T-helper 1 cell (primary cell): ENCODE measurements around the gene SETD2.
"Not testable (repeated sequence)": the region's sequence is repeated elsewhere in the genome, so short reads cannot be mapped to it uniquely, and the experiment has no call there.

Experiments
- DNase-seq, 5 donors: peaks; one replicate each; pipeline ENCODE4 v3.0.0-alpha.2; 2012 to 2020

Gene SETD2

DNA sequence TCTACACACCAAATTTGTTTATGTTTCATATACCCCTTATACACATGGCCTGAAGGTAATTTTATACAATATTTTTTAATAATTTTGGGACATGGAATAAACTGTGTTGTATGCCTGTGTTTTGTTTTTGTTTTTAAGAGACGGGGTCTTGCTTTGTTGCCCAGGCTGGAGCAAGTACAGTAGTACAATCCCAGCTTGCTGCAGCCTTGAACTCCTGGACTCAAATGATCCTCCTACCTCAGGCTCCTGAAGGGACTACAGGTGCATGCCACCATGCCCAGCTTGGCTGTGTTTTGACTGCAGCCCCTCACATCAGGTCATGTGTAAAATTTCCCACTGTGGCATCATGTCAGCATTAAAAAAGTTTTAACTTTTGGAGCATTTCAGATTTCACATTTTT, 18.6 kb downstream of the SETD2 start:
- DNase-seq = no peak

DNA sequence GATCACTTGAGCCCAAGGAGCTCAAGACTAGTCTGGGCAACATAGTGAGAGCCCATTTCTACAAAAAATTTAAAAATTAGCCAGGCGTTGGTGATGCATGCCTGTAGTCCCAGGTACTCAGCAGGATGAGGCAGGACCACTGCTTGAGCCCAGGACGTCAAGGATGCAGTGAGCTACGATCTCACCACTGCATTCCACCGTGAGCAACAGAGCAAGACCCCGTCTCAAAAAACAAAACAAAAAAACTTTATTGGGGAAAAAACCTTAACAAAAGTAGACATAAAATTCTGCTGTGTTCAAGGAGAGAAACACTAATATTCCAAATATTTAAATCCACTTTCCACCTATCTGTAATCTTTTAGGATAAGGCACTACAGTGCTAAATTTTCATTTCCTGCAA, 20.8 kb downstream of the SETD2 start:
- DNase-seq = no peak

DNA sequence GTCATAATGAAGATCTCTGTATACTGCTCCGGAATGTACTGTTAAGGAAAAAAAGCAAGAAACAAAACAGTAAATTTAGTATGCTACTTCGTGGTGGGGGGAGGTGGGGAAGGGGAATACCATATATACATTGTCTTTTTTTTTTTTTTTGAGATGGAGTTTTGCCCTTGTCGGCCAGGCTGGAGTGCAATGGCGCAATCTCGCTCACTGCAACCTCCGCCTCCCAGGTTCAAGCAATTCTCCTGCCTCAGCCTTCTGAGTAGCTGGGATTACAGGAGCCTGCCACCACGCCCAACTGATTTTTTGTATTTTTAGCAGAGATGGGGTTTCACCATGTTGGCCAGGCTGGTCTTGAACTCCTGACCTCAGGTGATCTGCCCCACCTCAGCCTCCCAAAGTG, 21.4 kb downstream of the SETD2 start:
- DNase-seq = not testable (repeated sequence)

DNA sequence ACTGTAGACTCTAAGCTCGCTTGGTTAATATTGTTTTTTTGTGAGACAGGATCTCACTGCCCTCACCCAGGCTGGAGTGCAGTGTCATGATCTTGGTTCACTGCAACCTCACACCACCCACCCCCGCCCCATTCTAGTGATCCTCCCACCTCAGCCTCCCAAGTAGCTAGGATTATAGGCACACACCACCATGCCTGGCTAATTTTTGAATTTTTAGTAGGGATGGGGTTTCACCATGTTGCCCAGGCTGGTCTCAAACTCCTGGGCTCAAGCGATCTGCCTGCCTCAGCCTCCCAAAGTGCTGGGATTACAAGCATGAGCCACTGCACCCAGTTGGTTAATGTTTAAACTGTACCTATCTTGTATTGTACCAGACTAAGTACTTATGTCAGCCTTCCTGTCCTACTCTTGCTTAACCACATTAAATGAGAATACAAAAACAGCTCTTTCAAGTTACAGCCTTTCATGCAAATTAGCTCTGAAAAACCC, 22.9 kb downstream of the SETD2 start:
- peak in 1 of 5 donors; percentile 17 for DNase-seq

DNA sequence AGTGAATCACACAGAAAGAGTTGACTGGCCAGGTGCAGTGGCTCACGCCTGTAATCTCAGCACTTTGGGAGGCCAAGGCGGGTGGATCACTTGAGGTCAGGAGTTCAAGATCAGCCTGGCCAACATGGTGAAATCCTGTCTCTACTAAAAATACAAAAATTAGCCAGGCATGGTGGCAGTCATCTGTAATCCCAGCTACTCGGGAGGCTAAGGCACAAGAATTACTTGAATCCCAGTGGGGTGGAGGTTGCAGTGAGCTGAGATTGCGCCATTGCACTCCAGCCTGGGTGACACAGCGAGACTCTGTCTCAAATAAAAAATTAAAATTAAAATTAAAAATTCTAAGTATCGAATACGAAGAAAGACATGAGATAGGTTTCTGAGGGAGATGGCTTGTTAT, 23.4 kb downstream of the SETD2 start:
- not testable (repeated sequence) for DNase-seq

DNA sequence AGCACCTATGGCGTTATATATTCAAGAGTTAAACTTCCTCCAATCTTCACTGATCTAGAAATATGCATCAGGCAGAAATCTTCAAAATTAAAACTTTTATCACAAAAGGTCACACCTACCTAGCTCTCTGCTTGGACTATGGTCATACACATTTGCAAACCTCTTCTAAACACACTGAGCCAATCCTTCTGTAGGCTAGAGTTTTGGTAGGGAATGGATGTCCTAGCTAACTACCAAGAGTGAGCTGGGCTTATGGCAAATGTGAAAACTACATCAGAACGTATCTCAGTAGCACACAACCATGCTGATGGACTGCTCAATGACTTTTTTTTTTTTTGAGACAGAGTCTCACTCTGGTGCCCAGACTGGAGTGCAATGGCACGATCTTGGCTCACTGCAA, 29.6 kb downstream of the SETD2 start:
- DNase-seq = no peak

DNA sequence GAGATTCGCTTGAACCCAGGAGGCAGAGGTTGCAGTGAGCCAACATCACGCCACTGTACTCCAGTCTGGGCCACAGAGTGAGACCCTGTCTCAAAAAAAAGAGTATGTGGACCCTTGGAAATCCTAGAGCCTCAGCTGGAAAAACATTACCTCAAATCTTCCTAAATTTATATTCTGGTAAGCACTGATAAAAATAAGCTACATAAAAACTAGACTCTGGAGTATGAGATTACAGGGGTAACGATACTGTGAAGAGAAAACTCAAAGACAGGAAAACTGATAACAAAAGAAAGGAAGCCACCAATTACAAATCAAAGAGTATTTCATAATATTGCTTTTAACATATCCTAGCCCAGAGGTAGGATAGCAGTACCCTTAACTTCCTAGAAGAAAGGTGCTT, 30.3 kb downstream of the SETD2 start:
- no peak for DNase-seq

DNA sequence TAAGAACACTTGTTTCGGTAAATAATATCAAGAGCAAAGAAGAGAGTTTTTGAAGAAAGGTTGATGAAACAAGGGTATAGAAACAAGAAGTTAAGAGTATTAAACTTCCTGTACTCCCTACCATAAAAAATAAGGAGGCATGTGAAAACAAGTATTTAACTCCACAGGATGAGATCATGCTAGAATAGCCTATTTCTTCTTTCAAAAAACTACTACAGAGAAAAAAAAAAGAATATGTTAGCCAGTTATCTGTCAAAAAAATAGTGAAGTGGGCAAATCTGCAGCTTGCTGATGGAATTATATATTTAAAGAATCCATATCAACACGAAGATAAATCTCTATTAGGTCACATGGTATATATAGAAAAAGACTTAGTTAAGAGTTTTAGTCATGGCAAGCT, 33.4 kb downstream of the SETD2 start:
- DNase-seq = no peak

DNA sequence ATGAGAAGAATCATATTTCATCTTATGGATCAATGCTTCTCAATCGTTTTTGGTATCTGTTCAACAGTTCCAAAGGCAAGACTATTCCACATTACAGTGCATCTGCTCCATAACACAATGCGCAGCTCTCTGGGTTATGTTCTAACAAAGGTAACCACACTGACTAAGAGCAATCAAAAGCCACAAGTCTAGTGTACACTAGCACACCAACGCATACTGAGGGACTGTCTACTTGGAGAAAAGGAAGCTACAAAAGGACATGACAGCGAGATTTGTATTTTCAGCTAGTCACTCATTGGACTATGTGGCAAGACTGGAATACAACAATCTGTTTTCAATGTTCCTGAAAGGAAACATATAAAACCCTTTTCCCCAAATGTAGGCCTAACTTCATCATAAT, 35.8 kb downstream of the SETD2 start:
- no peak for DNase-seq

DNA sequence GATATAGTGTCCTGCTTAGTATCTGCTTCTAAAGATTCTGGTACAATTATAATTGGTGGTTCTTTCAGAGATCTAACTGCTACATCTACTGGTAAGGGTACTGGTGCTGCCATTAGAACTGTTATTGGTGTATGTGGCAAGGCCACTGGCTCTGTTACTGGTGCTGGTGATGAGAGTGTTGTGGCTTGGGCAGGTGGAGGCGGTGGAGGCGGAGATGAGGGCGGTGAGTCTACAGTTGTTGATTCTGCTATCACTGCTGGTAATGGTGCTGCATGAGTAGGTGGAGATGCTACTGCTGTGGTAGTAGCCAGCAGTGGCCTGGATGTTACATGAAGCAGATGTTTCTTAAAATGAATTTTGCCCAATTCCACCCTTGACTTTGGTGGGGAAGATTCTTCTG, 40.1 kb downstream of the SETD2 start:
- DNase-seq = no peak

DNA sequence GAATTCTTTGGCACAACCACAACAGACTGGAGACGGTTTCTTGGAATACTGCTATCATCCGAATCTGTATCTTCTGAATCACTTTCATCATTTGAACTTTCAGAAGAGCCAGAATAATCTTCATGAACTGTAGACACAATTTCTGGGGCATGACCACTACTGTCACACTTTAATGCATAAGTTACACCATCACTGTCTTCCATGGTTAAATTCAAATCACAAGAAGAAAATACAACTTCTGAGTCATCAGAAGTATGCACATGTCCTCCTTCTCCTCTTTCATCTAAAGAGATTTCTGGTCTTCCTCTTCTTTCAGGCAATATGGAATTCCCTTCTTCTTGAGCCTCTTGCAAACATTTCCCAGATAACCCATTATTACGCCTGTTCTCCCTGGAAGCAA, 42.5 kb downstream of the SETD2 start:
- no peak for DNase-seq

DNA sequence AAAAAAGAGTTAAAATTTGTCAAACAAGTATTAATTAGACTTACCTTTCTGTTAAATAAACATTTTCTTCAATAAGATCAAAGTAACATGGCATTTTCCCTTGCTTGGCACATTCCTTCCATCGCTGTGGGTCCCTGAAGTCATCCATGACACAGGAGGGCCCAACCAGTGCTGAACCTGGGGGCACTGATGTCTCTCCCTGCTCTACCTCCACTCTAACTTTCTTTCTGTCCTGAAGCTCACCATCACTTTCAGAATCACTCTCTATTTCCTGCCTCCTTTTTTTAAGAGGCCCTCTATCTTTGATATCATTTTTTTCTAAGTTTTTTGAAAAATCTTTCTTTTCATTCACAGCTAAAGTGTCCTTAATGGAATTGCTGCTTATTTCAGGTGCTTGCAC, 43.8 kb downstream of the SETD2 start:
- DNase-seq = peak in 1 of 5 donors; percentile 17

DNA sequence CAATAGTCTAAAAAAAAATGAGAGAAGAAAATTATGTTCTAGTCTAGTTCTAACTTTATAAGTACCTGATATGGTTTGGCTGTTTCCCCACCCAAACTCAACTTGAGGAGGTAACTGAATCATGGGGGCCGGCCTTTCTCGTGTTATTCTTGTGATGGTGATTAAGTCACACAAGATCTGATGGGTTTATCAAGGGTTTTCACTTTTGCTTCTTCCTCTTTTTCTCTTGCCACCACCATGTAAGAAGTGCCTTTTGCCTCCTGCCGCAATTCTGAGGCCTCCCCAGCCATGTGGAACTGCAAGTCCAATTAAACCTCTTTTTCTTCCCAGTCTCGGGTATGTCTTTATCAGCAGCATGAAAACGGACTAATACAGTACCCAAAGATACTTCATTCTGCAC, 44.5 kb downstream of the SETD2 start:
- not testable (repeated sequence) for DNase-seq

DNA sequence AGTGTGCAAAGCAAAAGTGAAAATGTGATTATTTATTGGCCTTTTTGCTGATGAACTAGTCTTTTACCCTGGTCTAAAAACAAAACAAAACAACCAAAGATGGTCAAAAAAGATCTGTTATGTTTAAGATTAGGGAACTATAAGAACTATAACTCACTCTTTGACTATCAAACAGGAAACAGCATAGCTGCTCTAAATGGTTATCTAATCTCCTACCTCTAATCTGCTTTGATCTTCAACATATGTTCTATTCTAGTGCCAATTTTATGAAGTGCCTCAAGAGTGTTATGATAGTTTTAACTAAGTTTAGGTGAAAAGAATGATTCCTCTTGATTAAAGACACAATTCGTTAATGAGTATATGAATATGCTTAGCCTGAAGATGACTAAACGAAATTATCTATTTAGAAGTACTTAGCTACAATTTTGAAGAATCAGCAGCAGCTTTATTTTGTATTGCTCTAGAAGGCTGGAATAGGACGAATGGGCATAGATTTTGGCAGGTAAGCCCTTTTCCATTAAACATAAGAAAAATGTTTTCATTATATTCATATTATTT, 46.0 kb downstream of the SETD2 start:
- DNase-seq = no peak

DNA sequence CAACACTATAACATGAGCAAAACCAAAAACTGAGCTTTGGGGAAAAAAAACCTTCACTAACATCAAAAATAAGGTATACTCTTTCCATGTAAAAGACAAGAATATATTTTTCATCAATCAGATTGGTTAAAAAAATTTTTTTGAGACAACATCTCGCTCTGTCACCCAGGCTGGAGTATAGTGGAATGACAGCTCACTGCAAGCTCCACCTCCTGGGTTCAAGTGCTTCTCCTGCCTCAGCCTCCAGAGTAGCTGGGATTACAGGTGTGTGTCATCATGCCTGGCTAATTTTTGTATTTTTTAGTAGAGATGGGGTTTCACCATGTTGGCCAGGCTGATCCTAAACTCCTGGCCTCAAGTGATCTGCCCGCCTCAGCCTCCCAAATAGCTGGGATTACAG, 48.4 kb downstream of the SETD2 start:
- DNase-seq = not testable (repeated sequence)

DNA sequence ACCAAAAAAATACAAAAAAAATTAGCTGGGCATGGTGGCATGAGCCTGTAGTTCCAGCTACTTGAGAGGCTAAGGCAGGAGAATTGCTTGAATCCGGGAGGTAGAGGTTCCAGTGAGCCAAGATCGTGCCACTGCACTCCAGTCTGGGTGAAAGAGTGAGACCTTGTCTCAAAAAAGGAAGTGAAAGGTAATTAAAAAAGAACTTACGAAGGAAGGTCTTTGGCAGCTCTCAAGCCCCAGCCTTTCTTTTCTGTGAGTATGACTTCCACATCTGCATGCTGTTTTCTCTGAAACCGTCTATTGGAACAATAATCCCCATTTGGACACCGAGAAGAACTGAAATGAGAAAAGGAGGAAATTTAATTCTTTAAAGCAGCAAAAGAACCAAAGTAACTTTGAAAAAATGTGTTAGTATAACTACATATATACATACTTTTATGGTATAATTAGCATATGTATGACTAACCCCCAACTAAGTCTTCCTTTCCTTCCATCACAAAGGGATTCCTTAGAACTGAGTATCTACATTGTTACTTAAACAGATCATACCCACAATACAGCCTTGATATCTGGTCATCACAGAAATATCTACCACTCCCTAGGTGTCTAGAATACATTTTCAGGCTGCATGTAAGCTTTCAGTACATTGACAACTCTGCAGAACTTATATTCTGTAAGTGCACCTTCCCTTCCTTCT, 50.1 kb downstream of the SETD2 start:
- DNase-seq = no peak

DNA sequence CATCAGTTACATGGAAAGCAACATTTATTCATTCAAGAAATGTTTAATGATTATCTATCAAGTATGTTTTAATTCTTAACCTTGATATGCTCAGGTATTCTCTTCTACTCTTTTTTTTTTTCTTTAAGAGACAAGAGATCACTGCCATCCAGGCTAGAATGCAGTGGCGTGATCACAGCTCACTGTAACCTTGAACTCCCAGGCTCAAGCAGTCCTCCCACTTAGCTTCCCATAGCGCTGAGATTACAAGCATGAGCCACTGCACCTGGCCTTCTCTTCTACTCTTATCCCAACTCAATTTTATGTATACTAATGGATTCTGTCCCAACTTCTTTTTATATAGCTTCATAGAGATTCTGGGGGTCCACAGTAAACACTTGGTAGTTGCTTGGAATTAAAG, 50.9 kb downstream of the SETD2 start:
- DNase-seq = no peak

DNA sequence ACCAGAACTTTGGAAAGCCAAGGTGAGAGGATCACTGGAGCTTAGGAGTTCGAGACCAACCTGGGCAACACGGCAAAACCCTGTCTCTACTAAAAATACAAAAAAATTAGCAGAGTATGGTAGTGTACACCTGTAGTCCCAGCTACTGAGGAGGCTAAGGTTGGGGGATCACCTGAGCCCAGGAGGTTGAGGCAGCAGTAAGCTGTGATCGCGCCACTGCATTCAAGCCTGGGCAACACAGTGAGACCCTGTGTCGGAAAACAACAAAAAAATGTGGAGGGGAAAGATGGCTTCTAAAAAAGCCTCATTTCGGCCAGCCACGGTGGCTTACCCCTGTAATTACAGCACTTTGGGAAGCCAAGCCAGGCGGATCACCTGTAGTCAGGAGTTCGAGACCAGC, 54.5 kb downstream of the SETD2 start:
- DNase-seq = no peak

DNA sequence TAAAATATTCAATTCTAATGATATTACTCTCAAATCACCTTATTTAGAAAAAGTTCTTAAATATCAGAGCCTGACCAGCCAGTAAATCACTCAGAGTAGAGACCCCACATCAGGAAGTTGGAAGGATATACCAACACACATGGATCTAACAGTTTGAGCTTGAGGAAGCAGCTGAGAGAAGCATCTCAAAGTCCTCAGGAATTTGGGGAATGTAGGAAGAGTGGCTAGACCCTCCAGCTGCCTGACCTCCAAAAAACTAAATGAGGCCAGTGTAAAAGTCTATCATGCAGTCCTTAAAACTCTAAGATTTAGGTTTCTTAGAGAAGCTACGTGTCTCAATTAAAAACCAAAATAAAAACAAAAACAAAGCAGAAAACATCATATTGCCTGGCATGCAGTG, 55.4 kb downstream of the SETD2 start:
- DNase-seq = no peak

DNA sequence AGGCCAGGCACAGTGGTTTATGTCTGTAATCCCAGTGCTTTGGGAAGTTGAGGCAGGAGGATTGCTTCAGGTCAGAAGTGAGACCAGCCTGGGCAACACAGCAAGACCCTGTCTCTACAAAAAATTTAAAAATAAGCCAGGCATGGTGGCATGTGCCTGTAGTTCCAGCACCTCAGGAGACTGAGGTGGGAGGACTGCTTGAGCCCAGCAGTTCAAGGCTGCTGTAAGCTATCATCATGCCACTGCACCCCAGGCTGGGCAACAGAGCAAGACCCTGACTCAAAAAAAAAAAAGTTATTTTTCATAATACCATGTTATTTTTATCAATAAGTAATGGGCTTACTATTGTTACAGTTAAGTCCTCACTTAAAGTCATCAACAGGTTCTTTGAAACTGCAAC, 59.7 kb downstream of the SETD2 start:
- DNase-seq = no peak

DNA sequence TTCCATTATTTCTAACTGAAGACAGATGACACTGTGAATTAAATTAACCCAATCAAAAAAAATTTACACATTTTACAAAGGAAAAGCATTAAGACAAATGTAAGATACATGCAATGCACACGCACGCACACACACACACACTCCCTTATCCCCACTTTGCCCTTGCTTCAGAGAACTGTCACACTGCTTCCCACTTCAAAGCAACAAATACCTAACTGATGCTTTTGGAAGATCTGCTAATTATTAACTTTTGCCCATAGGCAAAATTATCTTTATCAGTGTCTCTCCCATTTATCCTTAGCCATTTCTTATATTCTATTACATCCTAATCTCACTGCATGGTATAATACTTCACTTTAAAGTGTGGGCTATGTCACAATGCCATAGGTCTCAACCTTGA, 60.3 kb downstream of the SETD2 start:
- DNase-seq = no peak

DNA sequence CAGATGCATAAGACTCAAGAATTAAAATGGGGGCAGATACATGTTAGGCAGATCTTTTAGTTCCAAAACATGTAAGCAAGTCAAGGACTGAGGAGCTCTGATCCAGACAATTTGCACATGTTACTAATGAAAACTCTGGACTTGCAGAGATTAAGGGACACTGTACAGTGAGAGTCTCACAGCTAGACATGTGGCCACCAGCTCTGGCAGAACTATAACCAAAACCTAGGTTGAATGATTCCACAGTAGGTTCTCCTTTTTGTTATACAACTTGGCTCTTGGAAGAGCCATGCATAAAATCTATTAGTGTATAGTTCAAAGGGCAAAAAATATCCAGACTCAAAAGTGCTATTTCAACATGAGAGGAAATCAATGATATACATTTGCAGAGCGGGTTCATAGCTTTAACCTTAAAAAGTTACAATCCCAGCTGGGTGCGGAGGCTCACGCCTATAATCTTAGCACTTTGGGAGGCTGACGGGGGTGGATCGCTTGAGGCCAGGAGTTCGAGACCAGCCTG, 61.8 kb downstream of the SETD2 start:
- DNase-seq = no peak

DNA sequence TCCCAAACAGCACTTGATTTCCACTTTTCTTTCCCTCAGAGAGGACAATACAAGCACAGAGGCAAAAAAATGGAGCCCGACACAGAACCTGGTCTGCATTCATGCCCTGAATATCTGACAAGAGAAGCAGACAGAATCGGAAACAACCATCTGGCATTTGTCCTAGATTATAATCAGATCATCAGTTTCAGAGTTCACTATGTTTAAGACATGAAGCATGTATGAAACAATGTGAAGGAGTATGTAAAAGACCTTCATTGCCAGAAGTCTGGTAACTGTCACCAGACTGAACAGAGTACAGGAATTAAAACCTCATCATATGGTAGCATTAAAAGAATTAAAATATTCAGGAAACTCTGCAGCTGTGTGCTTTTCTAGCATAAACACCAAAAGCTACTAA, 65.0 kb downstream of the SETD2 start:
- DNase-seq = no peak

DNA sequence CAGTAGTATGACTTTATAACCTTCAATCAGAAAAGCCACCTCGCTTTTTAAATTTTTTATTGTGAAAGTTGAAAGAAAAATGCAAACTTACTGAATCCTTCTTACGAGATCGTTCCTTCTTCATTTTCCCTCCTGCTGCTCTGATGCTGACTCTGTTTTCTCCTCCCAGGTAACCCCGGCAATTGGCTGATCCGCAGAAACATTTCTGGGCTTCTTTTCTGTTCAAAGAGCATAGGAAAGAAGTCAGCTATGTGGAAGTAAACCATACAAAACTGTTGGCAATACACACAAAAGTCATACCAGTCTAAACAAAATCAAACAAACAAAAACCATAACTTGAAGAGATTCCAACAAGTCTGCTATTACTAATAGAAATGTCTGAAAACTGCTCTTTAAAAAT, 66.0 kb downstream of the SETD2 start:
- DNase-seq = no peak

DNA sequence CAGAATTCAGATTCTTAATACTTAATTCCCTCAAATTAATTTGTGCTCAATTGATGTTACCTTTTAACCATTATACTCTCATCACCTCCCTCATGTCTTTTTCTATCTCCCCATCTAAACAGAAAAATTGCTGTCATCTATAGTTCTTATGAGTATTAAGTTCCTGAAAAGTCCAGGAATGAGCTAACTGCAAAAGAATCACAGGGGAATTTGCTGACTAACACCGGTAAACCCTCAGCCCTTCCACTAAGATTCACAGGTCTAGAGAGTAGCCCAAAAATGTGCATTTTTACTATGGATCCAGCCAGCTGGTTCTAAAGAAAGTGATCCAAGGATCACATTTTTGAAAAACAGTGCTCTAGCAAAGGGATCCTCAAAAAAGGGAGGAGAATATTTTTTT, 67.0 kb downstream of the SETD2 start:
- no peak for DNase-seq
